SU-DHL-6 (cell line): Measurements from ENCODE around the gene ZNF280B.

Experiments
- CTCF ChIP-seq: fragments of 200-600 bp; sonication (generic); IDR thresholded peaks from one replicate; pipeline ENCODE4 v1.5.1; 2017; ENCODE audit warnings: antibody characterized with exemption, mild to moderate bottlenecking, low read length, moderate library complexity; ENCODE audit not compliant: insufficient read depth, poor library complexity, severe bottlenecking
- EZH2phosphoT487 ChIP-seq: fragments of 200-600 bp; sonication (generic), shearing (Covaris generic); conservative IDR thresholded peaks from 2 replicates; pipeline ENCODE4 v1.6.1; 2018; ENCODE audit warnings: mild to moderate bottlenecking, antibody characterized with exemption, low read length, moderate library complexity, mixed read lengths

- no peak for TF ChIP-seq CTCF
- no peak for TF ChIP-seq EZH2phosphoT487
These were observed 44.1 kb upstream of the ZNF280B start for GRCh38 chr22:22552630-22553029.
